C1 segment of cervical spinal cord (tissue), 14 donors: ENCODE data around the gene FDX1.

Experiments
- DNase-seq, 14 donors: peaks; one replicate each; lab custom pipeline; 2025; lab: John Stamatoyannopoulos, UW

FDX1 gene

DNA sequence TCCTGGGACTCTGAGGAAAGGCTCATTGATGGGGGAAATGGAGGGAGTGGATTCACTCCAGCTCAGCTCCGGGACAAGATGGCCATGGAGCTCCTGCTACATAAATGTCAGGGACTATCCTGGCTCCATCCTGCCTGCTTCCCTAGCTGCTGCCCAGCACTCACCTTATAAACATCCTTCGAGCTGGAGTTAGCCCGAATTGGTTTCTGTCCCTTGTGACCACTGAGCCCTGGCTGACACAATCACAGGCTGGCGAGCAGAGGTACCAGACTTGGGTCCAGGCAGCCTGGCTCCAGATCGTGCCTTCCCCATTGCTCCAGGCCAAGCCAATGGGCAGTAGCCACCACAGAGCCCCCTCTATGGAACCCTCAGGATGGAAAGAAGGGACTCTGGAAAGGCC is 77.6 kb downstream of the FDX1 start:
- DNase-seq, result no peak

DNA sequence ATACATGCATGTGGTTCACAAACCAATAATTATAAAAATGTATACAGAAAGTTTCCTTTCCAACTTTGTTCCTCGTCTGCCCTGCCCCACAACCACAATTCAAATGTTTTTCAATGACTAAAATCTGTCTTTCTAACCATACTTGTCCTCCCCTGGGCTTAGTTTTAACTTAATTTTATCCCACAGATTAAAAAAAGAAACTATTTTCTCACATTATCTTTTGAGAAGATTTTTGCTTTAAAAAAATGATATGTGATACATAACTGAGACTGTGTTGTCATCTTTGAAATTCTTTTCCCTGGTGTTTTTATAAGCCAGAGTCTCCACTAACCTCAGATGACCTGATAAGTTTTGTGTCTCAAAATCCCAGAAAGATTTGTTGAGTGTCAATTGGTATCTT is 79.0 kb downstream of the FDX1 start:
- no peak for DNase-seq

DNA sequence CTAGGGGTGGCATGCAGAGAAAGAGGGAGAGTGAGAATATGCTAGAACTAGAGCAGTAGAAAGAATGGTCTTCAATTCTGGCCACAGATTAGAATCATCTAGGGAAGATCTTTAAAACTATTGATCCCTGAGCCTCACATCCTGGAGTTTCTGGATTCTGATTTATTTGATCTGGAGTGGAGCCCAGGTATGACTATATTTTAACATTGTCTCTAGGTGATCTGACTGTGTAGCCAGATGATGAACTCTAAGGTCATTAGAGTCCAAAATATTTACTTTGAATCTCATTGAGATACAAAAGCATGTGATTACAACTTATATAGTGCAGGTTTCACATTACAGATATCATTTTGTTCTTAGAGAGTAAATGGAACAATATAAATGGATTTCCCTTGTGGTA is 79.7 kb downstream of the FDX1 start:
- no peak for DNase-seq

DNA sequence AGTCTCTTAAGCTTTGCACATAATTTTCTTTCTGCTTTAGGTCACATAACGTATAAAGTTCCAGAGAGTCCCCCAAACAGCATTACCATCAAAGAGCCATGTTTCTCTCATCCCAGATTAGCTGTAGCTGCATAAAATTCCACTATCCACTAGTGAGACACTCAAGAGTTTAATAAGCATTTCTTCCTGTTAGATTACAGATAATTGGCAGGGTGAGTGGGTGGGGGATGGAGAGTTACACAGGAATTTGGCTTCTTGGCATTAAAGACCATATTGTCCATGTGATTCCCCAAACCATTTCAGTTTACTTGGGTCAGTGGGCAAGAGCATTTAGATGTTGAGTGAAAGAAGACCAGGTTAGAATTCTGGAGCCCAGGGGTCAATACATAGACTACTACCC is 82.3 kb downstream of the FDX1 start:
- no peak for DNase-seq

DNA sequence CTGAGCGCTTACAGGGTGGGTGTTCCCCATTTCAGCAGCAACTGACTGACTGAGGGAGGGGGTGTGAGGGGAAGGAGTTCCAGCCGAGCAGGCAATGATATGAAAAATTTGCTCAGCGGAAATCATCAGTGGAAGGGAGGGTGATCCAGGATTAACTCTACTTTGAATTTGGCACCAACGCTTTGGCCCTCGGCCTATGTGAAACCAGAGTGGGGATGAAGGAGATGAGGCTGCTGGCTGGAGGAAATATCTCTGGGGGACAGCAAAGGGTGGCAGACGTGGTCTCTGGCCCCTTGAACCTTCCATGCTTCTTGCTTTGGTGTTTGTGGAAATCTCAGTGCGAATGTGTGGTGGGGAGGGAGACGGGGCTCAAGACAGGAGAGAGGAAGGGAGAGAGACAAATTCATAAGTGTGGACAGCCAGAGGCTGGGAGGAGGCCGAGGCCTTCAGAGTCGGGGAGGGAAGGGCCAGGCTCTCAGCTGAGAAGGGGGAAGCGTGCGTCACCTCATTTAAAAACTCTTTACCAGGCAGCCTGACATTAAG is 83.6 kb downstream of the FDX1 start:
- no peak for DNase-seq

DNA sequence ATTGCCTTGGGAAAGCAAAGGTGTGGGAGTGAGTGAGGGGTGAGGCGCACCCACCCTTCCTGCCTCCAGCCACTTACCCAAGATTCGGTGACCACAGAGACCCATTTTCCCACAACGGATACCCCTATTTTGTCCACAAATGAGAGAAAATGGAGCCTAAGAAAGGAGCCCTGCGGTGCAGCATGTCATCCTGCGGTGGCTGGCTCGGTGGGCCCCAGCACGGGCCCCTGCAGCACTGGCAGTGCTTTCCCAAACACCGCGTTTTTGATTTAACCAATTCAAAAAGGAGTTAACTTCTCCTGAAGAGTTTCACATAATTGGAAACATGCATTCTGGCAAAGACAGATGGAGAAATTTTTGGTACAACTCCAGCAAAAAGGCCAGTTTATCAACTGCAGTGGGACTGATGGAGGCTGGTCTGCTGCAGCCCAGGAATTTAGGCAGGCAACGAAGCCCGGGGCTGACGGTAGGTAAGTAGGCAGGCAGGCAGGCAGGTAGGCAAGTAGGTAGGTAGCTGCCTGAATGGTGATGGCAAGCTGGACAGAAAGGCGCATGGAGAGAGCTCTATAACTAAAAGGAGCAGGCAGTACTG is 84.2 kb downstream of the FDX1 start:
- DNase-seq, result no peak
